ENCODE results near the gene ZNF366. TPM values are rescaled to one million over a fixed set of nuclear protein-coding genes. Genes with fewer than 3 reads are reported as not detected.

ZNF366 gene
- total RNA-seq, 6 experiments from 2014 or later: 0.77 to 2.3 (median 1.2) TPM

DNA sequence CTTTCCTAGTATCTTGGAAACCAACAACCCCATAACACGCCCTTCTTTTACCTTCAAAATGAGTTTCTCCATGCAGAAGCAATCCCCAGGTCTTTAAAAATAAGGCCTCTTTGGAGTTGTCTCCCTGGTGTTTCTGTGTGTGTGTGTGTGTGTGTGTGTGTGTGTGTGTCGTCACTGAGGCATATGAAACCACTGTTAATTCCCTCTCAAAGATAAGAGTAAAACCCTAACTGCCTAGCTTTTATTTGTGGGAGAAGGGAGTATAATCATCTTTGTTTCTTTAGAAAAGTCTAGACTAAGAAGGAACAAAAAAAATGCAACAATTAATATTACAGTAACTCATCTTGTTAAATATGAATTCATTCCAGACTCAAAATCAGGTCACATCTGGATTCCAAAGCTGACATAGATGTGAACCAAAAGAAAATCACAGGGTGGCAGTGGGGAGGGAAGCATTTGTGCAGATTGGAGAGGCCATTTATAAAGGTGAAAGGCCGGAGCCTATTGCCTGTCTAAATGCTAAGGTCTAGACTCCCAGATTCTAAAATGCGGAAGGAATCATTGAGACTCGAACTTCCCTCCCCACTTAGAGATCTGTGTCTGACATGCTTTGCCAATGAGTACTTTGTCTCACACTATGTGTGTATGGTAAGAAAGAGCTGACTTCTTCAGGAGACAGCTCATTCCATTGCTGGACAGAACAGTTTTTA, 91.4 kb downstream of the ZNF366 start:
- intact Hi-C loops (cut with DNase I): no loop called here
- no peak for ATAC-seq
- 80% methylated on average over 4 of the region's 5 CpGs for WGBS (ENCODE audit: insufficient coverage, low coverage, low lambda C conversion rate, missing lambda C conversion rate)
- no peaks in the 10 kb centered on the region for H3K36me3 ChIP-seq
- TF ChIP-seq, protein P1, sequence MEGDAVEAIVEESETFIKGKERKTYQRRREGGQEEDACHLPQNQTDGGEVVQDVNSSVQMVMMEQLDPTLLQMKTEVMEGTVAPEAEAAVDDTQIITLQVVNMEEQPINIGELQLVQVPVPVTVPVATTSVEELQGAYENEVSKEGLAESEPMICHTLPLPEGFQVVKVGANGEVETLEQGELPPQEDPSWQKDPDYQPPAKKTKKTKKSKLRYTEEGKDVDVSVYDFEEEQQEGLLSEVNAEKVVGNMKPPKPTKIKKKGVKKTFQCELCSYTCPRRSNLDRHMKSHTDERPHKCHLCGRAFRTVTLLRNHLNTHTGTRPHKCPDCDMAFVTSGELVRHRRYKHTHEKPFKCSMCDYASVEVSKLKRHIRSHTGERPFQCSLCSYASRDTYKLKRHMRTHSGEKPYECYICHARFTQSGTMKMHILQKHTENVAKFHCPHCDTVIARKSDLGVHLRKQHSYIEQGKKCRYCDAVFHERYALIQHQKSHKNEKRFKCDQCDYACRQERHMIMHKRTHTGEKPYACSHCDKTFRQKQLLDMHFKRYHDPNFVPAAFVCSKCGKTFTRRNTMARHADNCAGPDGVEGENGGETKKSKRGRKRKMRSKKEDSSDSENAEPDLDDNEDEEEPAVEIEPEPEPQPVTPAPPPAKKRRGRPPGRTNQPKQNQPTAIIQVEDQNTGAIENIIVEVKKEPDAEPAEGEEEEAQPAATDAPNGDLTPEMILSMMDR (IDR thresholded peaks at IDR 0.05): no peak
- no peak for TF ChIP-seq POLR2A (IDR thresholded peaks at IDR 0.05)
- H3K4me1 ChIP-seq: no peaks in the 10 kb centered on the region
- no peaks in the 10 kb centered on the region for H3K27me3 ChIP-seq
- DNase-seq: no peak
- H3K27ac ChIP-seq: no peak overlapping the region
- H3K9me3 ChIP-seq: no peaks in the 10 kb centered on the region
- H3K4me3 ChIP-seq: no peak overlapping the region

DNA sequence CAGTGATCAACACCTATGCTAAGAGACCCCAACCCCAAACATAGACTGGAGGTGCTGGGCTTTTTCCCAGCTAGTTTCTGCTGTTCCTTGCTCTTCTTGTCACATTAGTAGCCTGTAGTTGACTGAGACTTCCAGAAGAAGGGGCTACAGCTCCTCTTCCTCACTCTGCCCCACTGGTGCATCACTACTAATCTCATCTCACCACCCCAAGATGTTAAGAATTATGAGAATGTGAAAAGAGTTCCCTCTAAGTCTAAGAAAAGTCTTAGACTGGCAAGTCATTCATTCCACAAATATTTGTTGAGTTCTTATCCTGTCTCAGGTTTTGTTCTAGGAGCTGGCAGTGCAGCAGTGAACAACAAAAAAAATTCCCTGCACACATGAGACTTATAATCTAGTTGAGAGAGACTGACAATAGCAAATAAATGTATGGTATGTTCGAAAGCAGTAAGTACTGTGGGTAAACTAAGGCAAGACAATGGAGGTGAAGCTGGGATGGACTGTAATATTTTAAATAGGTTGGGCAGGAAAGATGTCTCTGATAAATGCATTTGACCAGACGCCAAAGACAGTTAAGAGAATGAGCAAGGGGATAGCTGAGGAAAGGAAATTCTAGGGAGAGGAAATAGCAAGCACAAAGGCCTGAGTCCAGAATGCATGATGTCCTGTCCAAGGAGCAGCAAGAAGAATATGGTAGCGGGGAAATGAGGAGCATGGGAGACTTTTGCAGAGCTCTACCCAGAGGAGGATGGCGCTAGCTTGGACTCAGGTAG, 94.7 kb downstream of the ZNF366 start:
- Histone ChIP-seq H3K27me3 (no peaks in the 10 kb centered on the region), H3K4me3 (no peak overlapping the region), H3K4me1 (no peaks in the 10 kb centered on the region), H3K9me3 (no peaks in the 10 kb centered on the region), H3K36me3 (no peaks in the 10 kb centered on the region), H3K27ac (no peak overlapping the region)
- 49% methylated on average over 4 of the region's 4 CpGs for WGBS (ENCODE audit: insufficient coverage, low coverage, low lambda C conversion rate, missing lambda C conversion rate)
- TF ChIP-seq, protein P1 (IDR thresholded peaks at IDR 0.05): no peak
- no peak for ATAC-seq
- intact Hi-C loops (cut with DNase I): no loop called here
- DNase-seq: no peak

DNA sequence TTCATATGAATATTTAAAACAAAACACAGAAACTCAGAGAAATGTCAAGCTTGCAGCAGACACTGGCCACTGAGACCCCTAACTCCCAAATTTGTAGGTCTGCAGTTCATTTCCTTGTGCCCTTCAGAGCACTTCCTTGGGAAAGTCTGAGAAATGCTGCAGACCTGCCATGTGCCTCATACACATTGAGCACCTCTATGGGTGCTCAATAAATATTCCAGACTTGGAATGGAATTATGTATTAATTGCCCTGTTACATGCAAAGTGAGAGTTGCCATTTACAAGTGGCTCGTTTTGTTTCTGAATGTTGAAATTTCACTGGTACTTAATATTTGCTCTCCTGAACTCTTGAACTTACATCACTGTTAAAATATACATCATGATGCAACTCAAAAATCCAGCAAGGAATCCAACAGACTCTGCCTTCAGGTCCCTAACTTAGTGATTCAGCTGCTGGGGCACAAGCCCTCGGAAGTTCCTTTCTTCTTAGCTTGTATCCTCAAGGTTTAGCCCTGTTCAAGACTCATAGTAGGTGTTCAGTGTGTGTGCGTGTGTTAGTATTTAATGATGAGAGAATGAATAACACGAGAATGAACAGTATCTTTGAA, 96.4 kb downstream of the ZNF366 start:
- intact Hi-C loops (cut with DNase I): no loop called here
- ATAC-seq: no peak
- H3K27me3 ChIP-seq: no peaks in the 10 kb centered on the region
- H3K9me3 ChIP-seq: no peaks in the 10 kb centered on the region
- no peak overlapping the region for H3K4me3 ChIP-seq
- H3K4me1 ChIP-seq: no peaks in the 10 kb centered on the region
- H3K27ac ChIP-seq: no peak overlapping the region
- no peak for DNase-seq
- WGBS (ENCODE audit: insufficient coverage, low coverage, low lambda C conversion rate, missing lambda C conversion rate): 56% methylated on average over 4 of the region's 4 CpGs
- H3K36me3 ChIP-seq: no peaks in the 10 kb centered on the region
- TF ChIP-seq, protein P1 (IDR thresholded peaks at IDR 0.05): no peak

DNA sequence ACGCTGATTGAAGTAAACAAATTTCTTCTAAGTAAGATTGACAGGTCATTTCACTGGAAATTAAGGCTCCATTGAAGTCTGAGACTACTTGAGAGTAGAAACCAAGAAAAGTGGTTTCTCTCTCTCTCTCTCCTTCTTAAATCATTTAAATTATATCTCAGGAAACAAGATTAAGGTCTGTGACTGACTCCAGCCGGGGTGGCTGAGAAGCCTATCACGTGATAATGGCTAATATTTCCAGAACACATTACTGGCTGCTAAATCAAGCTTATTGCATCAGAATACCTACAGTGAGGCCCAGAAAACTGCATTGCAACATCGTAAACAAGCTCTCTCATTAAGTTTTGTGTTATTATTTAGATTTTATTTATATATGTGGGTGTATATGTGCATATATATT, 98.6 kb downstream of the ZNF366 start:
- Histone ChIP-seq H3K9me3 (no peaks in the 10 kb centered on the region), H3K4me1 (no peaks in the 10 kb centered on the region), H3K27me3 (no peaks in the 10 kb centered on the region), H3K4me3 (no peak overlapping the region), H3K36me3 (no peaks in the 10 kb centered on the region), H3K27ac (no peak overlapping the region)
- WGBS (ENCODE audit: insufficient coverage, low coverage, low lambda C conversion rate, missing lambda C conversion rate): 37% methylated on average over 4 of the region's 4 CpGs
- TF ChIP-seq POLR2A (IDR thresholded peaks at IDR 0.05): no peak
- TF ChIP-seq, protein P1 (IDR thresholded peaks at IDR 0.05): no peak
- intact Hi-C loops (cut with DNase I): no loop called here
- ATAC-seq (no peak), DNase-seq (no peak)

Measured in right lobe of liver (tissue), 6 donors.